Measurements from ENCODE around the gene PADI4. TPM values are rescaled to one million over a fixed set of nuclear protein-coding genes. Genes with fewer than 3 reads are reported as not detected.

Gene PADI4
- total and polyA plus RNA-seq, 2 donors (not counting 3 experiments of a cell fraction or from before 2014, with no cell fraction given): not detected

- ChIA-PET POLR2A (no interaction called here), CTCF (no interaction called here)
- TF ChIP-seq CTCF (IDR thresholded peaks at IDR 0.05; ENCODE audit: extremely low read depth in 1 of 2, insufficient read depth in 1 of 2, low read depth in 1 of 2, low read length in 2 of 2) (no peak), POLR2A (IDR thresholded peaks at IDR 0.05; ENCODE audit: low read depth, low read length) (no peak), JUN (IDR thresholded peaks at IDR 0.05; ENCODE audit: borderline replicate concordance, insufficient read depth, insufficient read length, low read depth) (no peak), FOS (IDR thresholded peaks at IDR 0.05; ENCODE audit: borderline replicate concordance, insufficient read depth, low read length) (no peak), POLR2AphosphoS5 (IDR thresholded peaks at IDR 0.05; ENCODE audit: insufficient read depth, low read depth, low read length) (no peak), GATA2 (IDR thresholded peaks at IDR 0.05; ENCODE audit: insufficient read depth, insufficient read length, low read depth, low read length) (no peak), MYC (IDR thresholded peaks at IDR 0.05; ENCODE audit: low read depth, low read length) (no peak), MAX (IDR thresholded peaks at IDR 0.05; ENCODE audit: insufficient read depth, insufficient read length) (no peak), EZH2 (IDR thresholded peaks at IDR 0.05; ENCODE audit: borderline replicate concordance, low read depth, low read length, severe bottlenecking) (no peak)
- BruUV-seq (replicated peaks): no TSS peak
- Histone ChIP-seq H3K4me1 (ENCODE audit: control insufficient read depth, extremely low read depth, insufficient read depth, low read length) (no peaks in the 10 kb centered on the region), H3K27ac (ENCODE audit: insufficient read depth, low read depth, low read length) (no peak overlapping the region), H3K4me2 (ENCODE audit: insufficient read depth, low read length) (no peak overlapping the region), H3K4me3 (replicated peaks in 1 of 3; ENCODE audit: insufficient read depth in 1 of 3, low read depth in 1 of 3, low read length in 3 of 3) (no peak overlapping the region), H3K79me2 (ENCODE audit: control insufficient read depth, insufficient read depth, low read length) (no peaks in the 10 kb centered on the region), H3K36me3 (ENCODE audit: control insufficient read depth in 2 of 2, extremely low read depth in 1 of 2, insufficient read depth in 2 of 2, low read length in 2 of 2) (no peaks in the 10 kb centered on the region), H3K9me1 (replicated peaks; ENCODE audit: control insufficient read depth, extremely low read depth, insufficient read depth, low read length) (no peaks in the 10 kb centered on the region), H3K9ac (replicated peaks; ENCODE audit: extremely low read depth, insufficient read depth, low read length) (no peak overlapping the region), H2AFZ (ENCODE audit: low read depth, low read length) (no peak overlapping the region), H3K27me3 (ENCODE audit: control insufficient read depth in 2 of 2, insufficient read depth in 2 of 2, low read length in 2 of 2) (no peaks in the 10 kb centered on the region), H3K9me3 (replicated peaks; ENCODE audit: control insufficient read depth, insufficient read depth, low read length) (no peaks in the 10 kb centered on the region), H4K20me1 (replicated peaks; ENCODE audit: control insufficient read depth, extremely low read depth, insufficient read depth, low read length) (no peaks in the 10 kb centered on the region)
- DNase-seq (ENCODE audit: low read depth, low spot score) (no peak), FAIRE-seq (no peak)
- dilution Hi-C loops (cut with MboI; ENCODE audit: extremely low pct_ligation_motif_present, low sequenced_read_pairs): no loop called here
- intact Hi-C loops (cut with micrococcal nuclease): no loop called here
Observed at GRCh38 chr1:17297991-17298390, 10.0 kb upstream of the PADI4 start.
